Transverse colon (tissue), 3 donors: ENCODE results near the gene BCL2L1.

Experiments used
- CTCF ChIP-seq, 5 experiments: fragments of 200-600 bp in 3 of 5; fragments of 450-650 bp in 2 of 5; sonication (generic) in 3 of 5; IDR thresholded peaks; 1 replicate in 2 of 5; 2 replicates in 3 of 5; pipeline ENCODE4 v1.5.1; 2016 to 2017; ENCODE audit warnings: antibody characterized with exemption in 5 of 5, inconsistent platforms in 3 of 5, mild to moderate bottlenecking in 2 of 5, moderate library complexity in 1 of 5
- POLR2A ChIP-seq: fragments of 450-650 bp; IDR thresholded peaks from one replicate; pipeline ENCODE4 v1.6.1; 2016; ENCODE audit warnings: antibody characterized with exemption, mild to moderate bottlenecking, moderate library complexity

GRCh38 chr20:31665753-31666152 is 56.9 kb downstream of the BCL2L1 start:
- TF ChIP-seq CTCF (IDR thresholded peaks at IDR 0.05) (no peak), POLR2A (no peak)
